Testis (tissue), 3 donors: ENCODE results near the gene MTX3. TPM values are rescaled to one million over a fixed set of nuclear protein-coding genes. Genes with fewer than 3 reads are reported as not detected.

Experiments
- DNase-seq: peaks from one replicate; pipeline ENCODE4 v3.0.0-alpha.2; 2019
- H3K27ac ChIP-seq, 2 donors: fragments of 200-600 bp; sonication (generic); one replicate each; pipeline ENCODE4 v1.5.1; 2019
- H3K27me3 ChIP-seq: fragments of 200-600 bp; sonication (generic); one replicate; pipeline ENCODE4 v1.5.1; 2019
- H3K36me3 ChIP-seq: fragments of 200-600 bp; sonication (generic); one replicate; pipeline ENCODE4 v1.5.1; 2017; ENCODE audit warnings: low read depth; ENCODE audit errors: missing control alignments
- H3K4me1 ChIP-seq: fragments of 200-600 bp; sonication (generic); one replicate; pipeline ENCODE4 v1.5.1; 2019
- H3K4me3 ChIP-seq, 2 donors: fragments of 200-600 bp; sonication (generic); one replicate each; pipeline ENCODE4 v1.5.1; 2017 to 2019
- H3K9me3 ChIP-seq: fragments of 200-600 bp; sonication (generic); one replicate; pipeline ENCODE4 v1.5.1; 2017
- CTCF ChIP-seq, 3 experiments: fragments of 450-650 bp in 2 of 3; fragments of 200-600 bp in 1 of 3; sonication (generic) in 1 of 3; IDR thresholded peaks; one replicate each; pipeline ENCODE4 v1.5.1; 2016 to 2019; ENCODE audit warnings: antibody characterized with exemption in 3 of 3, mild to moderate bottlenecking in 2 of 3, moderate library complexity in 1 of 3
- POLR2A ChIP-seq: fragments of 450-650 bp; IDR thresholded peaks from one replicate; pipeline ENCODE4 v1.6.1; 2017; ENCODE audit warnings: antibody characterized with exemption, mild to moderate bottlenecking, moderate library complexity
- WGBS, 2 donors: methylation state at CpG; one replicate each; pipeline ENCODE4 v1.1.5; 2018; 5-methylcytosine and 5-hydroxymethylcytosine counted together
- intact Hi-C: fragments of 100-400 bp; cut with DNase I; formaldehyde crosslinking; loops from one replicate; pipeline ENCODE4 v1.15.1; 2023; ENCODE audit warnings: low total_unique reads
- polyA plus RNA-seq: library from polyadenylated mRNA; stranded (reverse); fragments of 350-450 nt; fragmentation: Illumina TruSeq; extraction: RNeasy Lipid Tissue Mini Kit (QIAGEN cat#74804); gene quantifications from one replicate; pipeline ENCODE4 v1.2.3, GENCODE V29; 2014; ENCODE audit warnings: low read depth, low replicate concordance; ENCODE audit not compliant: insufficient read depth
- total RNA-seq, 2 donors: library from RNA; depleted of rRNA; stranded (reverse); fragments of >200 nt; gene quantifications; one replicate each; pipeline ENCODE4 v1.2.3, GENCODE V29; 2016

The MTX3 gene
- total and polyA plus RNA-seq, 3 donors from 2014 or later, result 8.7 to 19.4 (median 17.5) TPM

DNA sequence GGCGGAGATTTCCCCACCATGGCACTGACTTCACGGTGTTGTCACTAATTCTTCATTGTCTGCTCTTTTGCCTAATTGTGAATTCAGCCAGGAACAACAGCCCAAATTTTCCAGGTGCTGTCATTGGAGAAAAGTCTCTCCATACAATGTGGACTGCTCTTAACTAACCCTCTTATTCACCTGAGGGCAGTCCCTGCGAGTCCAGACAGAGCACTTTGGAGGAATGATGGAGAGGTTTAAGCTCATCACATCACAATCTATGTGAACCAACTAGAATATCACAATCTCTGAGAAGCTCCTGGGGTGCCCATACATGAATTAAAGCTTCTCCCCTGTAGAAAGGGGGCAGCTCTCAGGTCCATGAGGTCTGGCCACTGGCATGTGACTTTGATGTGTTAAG lies 56.4 kb downstream of the MTX3 start:
- H3K27ac ChIP-seq, result no peak overlapping the region

DNA sequence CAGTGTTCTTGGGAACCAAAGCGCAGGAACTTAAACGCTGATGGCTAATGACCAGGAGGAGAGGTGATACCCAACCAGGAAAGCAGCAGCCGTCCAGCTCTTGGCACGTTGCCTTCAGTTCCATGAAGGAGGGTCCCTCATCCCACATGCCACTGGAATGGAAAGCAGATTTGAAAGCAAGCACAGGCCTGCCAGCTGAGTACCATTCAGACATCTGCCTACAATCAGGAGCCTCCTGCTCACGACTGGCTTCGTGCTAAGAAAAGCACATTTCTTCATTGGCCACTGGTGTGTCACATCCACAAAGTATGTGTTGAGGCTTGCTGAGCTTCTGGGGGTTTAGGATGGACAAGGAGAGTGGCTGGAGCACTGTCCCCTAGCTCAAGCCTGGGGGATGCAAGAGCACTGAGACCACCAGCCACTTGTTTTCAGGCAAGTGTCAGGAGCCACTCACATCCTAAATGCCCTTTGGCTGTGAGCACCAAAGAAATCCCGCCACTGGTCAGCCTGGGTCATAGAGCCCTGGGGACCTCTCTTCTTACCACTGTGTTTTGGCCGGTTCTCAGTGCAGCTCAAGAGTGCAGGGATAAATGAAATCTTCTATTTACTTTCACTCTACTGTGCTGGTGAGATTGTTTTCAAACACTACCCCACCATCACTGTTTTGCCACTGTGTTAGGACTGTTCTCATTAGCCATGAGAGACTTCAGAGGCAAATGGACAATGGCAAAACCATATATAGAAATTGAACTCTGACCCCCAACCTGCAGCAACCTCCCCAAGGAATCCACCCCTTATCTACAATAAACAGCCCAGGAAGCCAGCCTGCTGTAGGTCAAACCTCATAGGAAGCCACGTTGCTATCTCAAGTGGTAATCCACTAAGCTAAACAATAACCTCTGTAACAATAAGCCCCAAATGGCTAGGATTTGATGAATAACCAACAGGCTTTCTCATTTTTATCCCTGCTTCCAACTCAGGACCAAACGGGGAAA lies 58.3 kb downstream of the MTX3 start:
- no peak for DNase-seq
- Histone ChIP-seq H3K4me3 (no peak overlapping the region), H3K27ac (no peak overlapping the region), H3K9me3 (no peaks in the 10 kb centered on the region), H3K4me1 (peaks cover 10% of the 10 kb centered on the region), H3K27me3 (no peaks in the 10 kb centered on the region), H3K36me3 (no peaks in the 10 kb centered on the region)
- 69 to 73% methylated on average over 10 of the region's 10 CpGs for WGBS, 2 donors
- intact Hi-C loops, result no loop called here
- no peak for TF ChIP-seq POLR2A
- TF ChIP-seq CTCF (IDR thresholded peaks at IDR 0.05), result no peak

More for the DNA sequence above, 56.4 kb downstream of the MTX3 start:
- no peak for DNase-seq
- 99 to 100% methylated on average over 3 of the region's 3 CpGs for WGBS, 2 donors
- Histone ChIP-seq H3K27me3 (no peaks in the 10 kb centered on the region), H3K9me3 (no peaks in the 10 kb centered on the region), H3K4me3 (no peak overlapping the region), H3K4me1 (peaks cover 10% of the 10 kb centered on the region), H3K36me3 (no peaks in the 10 kb centered on the region)
- intact Hi-C loops, result no loop called here
- TF ChIP-seq POLR2A, result no peak
- no peak for TF ChIP-seq CTCF (IDR thresholded peaks at IDR 0.05)

- WGBS, 2 donors, result 91 to 95% methylated on average over 4 of the region's 4 CpGs
These were observed 59.2 kb downstream of the MTX3 start for GRCh38 chr5:79931866-79932265.

GRCh38 chr5:79931409-79931808 lies 59.7 kb downstream of the MTX3 start:
- H3K36me3 ChIP-seq, result no peaks in the 10 kb centered on the region
- H3K4me3 ChIP-seq, result no peak overlapping the region
- intact Hi-C loops, result no loop called here
- H3K27ac ChIP-seq, result no peak overlapping the region
- TF ChIP-seq POLR2A, result no peak
- TF ChIP-seq CTCF (IDR thresholded peaks at IDR 0.05), result no peak
- peaks cover 10% of the 10 kb centered on the region for H3K4me1 ChIP-seq
- 94 to 95% methylated on average over 2 of the region's 2 CpGs for WGBS, 2 donors
- DNase-seq, result no peak
- H3K9me3 ChIP-seq, result no peaks in the 10 kb centered on the region
- no peaks in the 10 kb centered on the region for H3K27me3 ChIP-seq

More at GRCh38 chr5:79931866-79932265, 59.2 kb downstream of the MTX3 start:
- no peaks in the 10 kb centered on the region for H3K36me3 ChIP-seq
- no peak for TF ChIP-seq CTCF (IDR thresholded peaks at IDR 0.05)
- TF ChIP-seq POLR2A, result no peak
- H3K27ac ChIP-seq, result no peak overlapping the region
- peaks cover 10% of the 10 kb centered on the region for H3K4me1 ChIP-seq
- intact Hi-C loops, result no loop called here
- DNase-seq, result no peak
- H3K9me3 ChIP-seq, result no peaks in the 10 kb centered on the region
- H3K4me3 ChIP-seq, result no peak overlapping the region
- H3K27me3 ChIP-seq, result no peaks in the 10 kb centered on the region
